ENCODE results near the gene RNF224.

The RNF224 gene

GRCh38 chr9:137216188-137216965 lies 10.9 kb upstream of the RNF224 start:
- no peak for DNase-seq

- peak; percentile 43 for DNase-seq
Measured at GRCh38 chr9:137217276-137218211, 9.8 kb upstream of the RNF224 start.

- DNase-seq: no peak
Measured at GRCh38 chr9:137218212-137218753, 9.0 kb upstream of the RNF224 start.

- DNase-seq: no peak
Measured at GRCh38 chr9:137218754-137219271, 8.5 kb upstream of the RNF224 start.

GRCh38 chr9:137219757-137220316 lies 7.5 kb upstream of the RNF224 start:
- DNase-seq: no peak

GRCh38 chr9:137220317-137221094 lies 6.8 kb upstream of the RNF224 start:
- DNase-seq: no peak

- DNase-seq: no peak
Measured at GRCh38 chr9:137221095-137221505, 6.2 kb upstream of the RNF224 start.

- DNase-seq: no peak
Measured at GRCh38 chr9:137221506-137222111, 5.7 kb upstream of the RNF224 start.

- no peak for DNase-seq
Measured at GRCh38 chr9:137222190-137223077, 4.9 kb upstream of the RNF224 start, which contains the start of gene RNF208. TSS of gene RNF208 (minus strand) at chr9:137222240. CDS start at chr9:137221212, 1,028 bp downstream.

- DNase-seq: peak; percentile 95
Measured at GRCh38 chr9:137223078-137223970, 4.0 kb upstream of the RNF224 start.

GRCh38 chr9:137224830-137225694 lies 2.2 kb upstream of the RNF224 start, which contains the start of gene CYSRT1:
TSS of gene CYSRT1 (plus strand) at chr9:137225174. CDS start at chr9:137225622, 448 bp downstream.
- no peak for DNase-seq

- DNase-seq: no peak
Measured at GRCh38 chr9:137225699-137226331, 1.5 kb upstream of the RNF224 start.

GRCh38 chr9:137226338-137227053 lies 806 bp upstream of the RNF224 start:
- no peak for DNase-seq

GRCh38 chr9:137227853-137228505 lies 677 bp downstream of the RNF224 start:
- DNase-seq: no peak

GRCh38 chr9:137228506-137228967 lies 1.2 kb downstream of the RNF224 start:
- no peak for DNase-seq

Data from DMS153 (cell line).